C1 segment of cervical spinal cord (tissue), 14 donors: ENCODE data around the gene NLGN1.

ENCODE experiments used
- DNase-seq, 14 donors: peaks; one replicate each; lab custom pipeline; 2025; lab: John Stamatoyannopoulos, UW

Gene NLGN1

GRCh38 chr3:173755161-173755560, 357.6 kb downstream of the NLGN1 start:
- DNase-seq = no peak

GRCh38 chr3:173761161-173761560, 363.6 kb downstream of the NLGN1 start:
- DNase-seq = peak in 1 of 14 donors; percentile 52

- no peak for DNase-seq
These were observed 365.0 kb downstream of the NLGN1 start for GRCh38 chr3:173762501-173762900.

- no peak for DNase-seq
These were observed 372.5 kb downstream of the NLGN1 start for GRCh38 chr3:173770011-173770410.

- no peak for DNase-seq
These were observed 373.4 kb downstream of the NLGN1 start for GRCh38 chr3:173770796-173771573.

GRCh38 chr3:173773800-173774199, 376.3 kb downstream of the NLGN1 start:
- DNase-seq = peak in 1 of 14 donors; percentile 41

- DNase-seq = peak in 1 of 14 donors; percentile 40
These were observed 376.8 kb downstream of the NLGN1 start for GRCh38 chr3:173774294-173774693.

GRCh38 chr3:173778251-173778650, 380.7 kb downstream of the NLGN1 start:
- DNase-seq = peak in 1 of 14 donors; percentile 80

- no peak for DNase-seq
These were observed 382.5 kb downstream of the NLGN1 start for GRCh38 chr3:173780067-173780466.

GRCh38 chr3:173785004-173785403, 387.5 kb downstream of the NLGN1 start:
- DNase-seq = peak in 2 of 14 donors; percentile 5 to 6

GRCh38 chr3:173789530-173790162, 392.1 kb downstream of the NLGN1 start:
- DNase-seq = no peak

- no peak for DNase-seq
These were observed 396.4 kb downstream of the NLGN1 start for GRCh38 chr3:173793963-173794362.

- no peak for DNase-seq
These were observed 398.9 kb downstream of the NLGN1 start for GRCh38 chr3:173796405-173796804.

GRCh38 chr3:173796890-173797289, 399.3 kb downstream of the NLGN1 start:
- DNase-seq = no peak

GRCh38 chr3:173799060-173799816, 401.7 kb downstream of the NLGN1 start:
- DNase-seq = no peak

GRCh38 chr3:173800154-173800553, 402.6 kb downstream of the NLGN1 start:
- no peak for DNase-seq

- no peak for DNase-seq
These were observed 417.3 kb downstream of the NLGN1 start for GRCh38 chr3:173814809-173815208.

- DNase-seq = no peak
These were observed 421.8 kb downstream of the NLGN1 start for GRCh38 chr3:173819368-173819767.

GRCh38 chr3:173823911-173824460, 426.4 kb downstream of the NLGN1 start:
- no peak for DNase-seq

- no peak for DNase-seq
These were observed 428.2 kb downstream of the NLGN1 start for GRCh38 chr3:173825730-173826129.

- DNase-seq = no peak
These were observed 428.9 kb downstream of the NLGN1 start for GRCh38 chr3:173826416-173826815.
